NB4 (cell line): ENCODE results near the gene ARMH4.
"Not testable (repeated sequence)": the region's sequence is repeated elsewhere in the genome, so short reads cannot be mapped to it uniquely, and the experiment has no call there.

Experiments used
- DNase-seq: peaks from one replicate; pipeline ENCODE4 v3.0.0; 2010; ENCODE audit warnings: low read depth
- H3K4me3 ChIP-seq: one replicate; pipeline ENCODE4 v1.5.1; 2011; ENCODE audit warnings: mild to moderate bottlenecking, low read depth, low read length, moderate library complexity
- CTCF ChIP-seq: IDR thresholded peaks from one replicate; pipeline ENCODE4 v1.5.1; 2012; ENCODE audit warnings: low read depth, low read length
- MYC ChIP-seq: IDR thresholded peaks from 2 replicates; pipeline ENCODE4 v1.6.1; 2011; ENCODE audit warnings: low read depth, low read length
- POLR2A ChIP-seq: IDR thresholded peaks from 2 replicates; pipeline ENCODE4 v1.6.1; 2011; ENCODE audit warnings: mild to moderate bottlenecking; ENCODE audit not compliant: insufficient read length; ENCODE audit errors: extremely low read depth
- TF ChIP-seq, protein P1 (sequence below): IDR thresholded peaks from 2 replicates; pipeline ENCODE4 v1.6.1; 2011; ENCODE audit warnings: low read depth, low read length

The ARMH4 gene

GRCh38 chr14:58129208-58129607 lies 22.8 kb downstream of the ARMH4 start:
- TF ChIP-seq, protein P1, sequence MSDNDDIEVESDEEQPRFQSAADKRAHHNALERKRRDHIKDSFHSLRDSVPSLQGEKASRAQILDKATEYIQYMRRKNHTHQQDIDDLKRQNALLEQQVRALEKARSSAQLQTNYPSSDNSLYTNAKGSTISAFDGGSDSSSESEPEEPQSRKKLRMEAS = no peak
- no peak for TF ChIP-seq MYC
- TF ChIP-seq CTCF = no peak
- no peak for TF ChIP-seq POLR2A

GRCh38 chr14:58128416-58128815 lies 23.6 kb downstream of the ARMH4 start:
- no peak overlapping the region for H3K4me3 ChIP-seq
- no peak for DNase-seq
- no peak for TF ChIP-seq POLR2A
- TF ChIP-seq CTCF = no peak
- TF ChIP-seq MYC = no peak

More at GRCh38 chr14:58129208-58129607, 22.8 kb downstream of the ARMH4 start:
- no peak overlapping the region for H3K4me3 ChIP-seq
- no peak for DNase-seq

- not testable (repeated sequence) for DNase-seq, H3K4me3 ChIP-seq
Observed at GRCh38 chr14:58122546-58122945, 29.5 kb downstream of the ARMH4 start.

DNA sequence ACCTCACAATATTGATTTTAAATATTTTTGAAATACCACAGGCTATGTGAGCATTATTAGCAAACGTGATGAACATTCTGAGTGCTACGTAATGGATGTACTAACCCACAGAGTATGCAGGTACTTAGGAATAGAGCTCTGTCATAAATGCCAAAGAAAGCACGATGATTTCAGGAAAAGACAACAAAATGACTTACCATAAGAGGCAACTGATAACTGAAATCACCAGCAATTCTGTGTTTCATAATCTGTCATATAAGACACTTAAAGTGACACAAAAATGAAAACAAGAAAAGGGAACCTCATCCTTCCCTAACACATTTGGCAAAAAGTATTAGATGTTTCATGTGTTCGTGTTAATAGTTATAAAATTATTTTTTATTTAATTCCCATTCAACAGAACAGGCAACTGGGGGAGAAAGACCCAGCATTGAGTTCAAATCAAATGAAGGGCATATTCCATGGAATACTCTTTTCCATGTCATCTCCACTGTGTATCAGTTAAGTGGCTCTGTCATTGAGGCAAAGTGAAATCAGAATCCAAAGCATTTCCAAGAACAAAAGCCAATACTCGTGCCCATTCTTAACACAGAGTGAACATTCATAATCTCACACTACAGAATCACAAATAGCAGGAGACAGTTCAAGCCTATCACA lies 30.4 kb downstream of the ARMH4 start:
- TF ChIP-seq MYC = no peak
- TF ChIP-seq POLR2A = no peak
- TF ChIP-seq, protein P1 = no peak
- TF ChIP-seq CTCF = no peak

GRCh38 chr14:58119381-58119780 lies 32.6 kb downstream of the ARMH4 start:
- DNase-seq = no peak
- TF ChIP-seq, protein P1 = no peak
- TF ChIP-seq POLR2A (no peak), MYC (no peak), CTCF (no peak)
- no peak overlapping the region for H3K4me3 ChIP-seq

More for the DNA sequence above, 30.4 kb downstream of the ARMH4 start:
- DNase-seq = no peak
- H3K4me3 ChIP-seq = no peak overlapping the region

DNA sequence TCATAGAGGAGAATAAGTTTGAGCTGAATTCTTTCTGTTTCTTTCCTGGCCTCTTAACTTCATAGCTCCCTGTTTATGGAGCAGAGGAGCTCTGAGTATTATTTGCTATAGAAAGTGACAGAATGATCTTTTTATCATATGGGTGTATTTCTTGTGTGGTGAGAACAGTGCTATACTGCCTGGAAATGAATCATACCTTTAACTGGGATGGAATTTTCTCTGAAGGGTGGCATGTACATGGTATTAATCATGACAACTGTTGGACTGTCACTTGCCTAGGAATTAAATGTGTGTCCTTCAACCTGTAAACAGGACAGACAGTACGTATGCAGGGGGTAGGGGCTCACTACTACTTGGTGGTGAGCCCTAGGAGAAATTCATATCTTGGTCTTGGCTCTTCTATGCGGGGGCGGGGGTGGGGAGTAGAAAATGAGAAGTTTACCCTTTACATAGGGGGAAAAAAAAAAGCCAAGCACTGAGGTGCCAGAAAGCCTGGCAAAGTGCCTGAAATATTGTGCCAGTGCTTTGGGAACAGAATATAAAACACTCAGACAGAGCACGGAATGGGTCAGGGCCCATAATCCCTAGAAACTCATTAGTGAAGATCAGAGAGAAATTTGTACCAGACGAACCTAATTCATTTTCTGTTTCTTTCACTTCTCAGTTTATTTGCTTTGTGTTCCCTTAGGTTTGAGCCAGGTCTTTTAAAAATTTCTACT lies 33.8 kb downstream of the ARMH4 start:
- no peak overlapping the region for H3K4me3 ChIP-seq
- DNase-seq = no peak
- TF ChIP-seq CTCF (no peak), POLR2A (no peak), MYC (no peak)
- TF ChIP-seq, protein P1 = no peak
